Mammary epithelial cell (primary cell): ENCODE measurements around the gene GALNT15.

Experiments used
- CTCF ChIP-seq, 2 donors: IDR thresholded peaks in 1 of 2; conservative IDR thresholded peaks in 1 of 2; 2 replicates each; pipeline ENCODE4 v1.5.1; 2011 to 2012; ENCODE audit warnings: inconsistent platforms in 2 of 2, low read length in 2 of 2, mild to moderate bottlenecking in 2 of 2, control low read depth in 1 of 2, low read depth in 1 of 2; ENCODE audit not compliant: insufficient read depth in 1 of 2; ENCODE audit errors: extremely low read depth in 1 of 2
- EZH2 ChIP-seq: IDR thresholded peaks from 2 replicates; pipeline ENCODE4 v1.6.1; 2012; ENCODE audit warnings: low read length, inconsistent platforms, borderline replicate concordance

DNA sequence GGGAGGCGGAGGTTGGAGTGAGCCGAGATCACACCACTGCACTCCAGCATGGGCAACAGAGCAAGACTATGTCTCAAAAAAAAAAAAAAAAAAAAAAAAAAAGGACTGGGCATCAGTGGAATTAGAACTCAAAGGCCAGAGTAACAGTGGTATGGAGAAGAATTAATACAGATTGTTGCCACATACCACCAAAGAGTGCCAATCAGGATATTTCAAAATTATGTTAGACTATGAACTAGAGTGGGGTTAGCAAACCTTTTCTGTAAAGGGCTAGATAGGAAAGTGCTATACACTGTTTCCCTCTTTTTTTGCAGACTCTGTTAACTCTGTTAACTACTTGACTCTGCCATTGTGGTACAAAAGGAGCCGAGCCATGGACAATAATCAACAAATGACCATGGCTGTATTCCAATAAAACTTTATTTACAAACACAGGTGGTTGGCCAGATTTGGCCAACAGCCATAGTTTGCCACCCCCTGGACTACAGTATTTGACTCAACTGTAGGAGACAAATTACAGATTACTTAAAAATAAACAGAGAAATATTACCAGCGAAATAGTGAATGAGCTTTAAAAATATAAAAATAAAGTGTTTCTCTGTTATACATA, 61.7 kb downstream of the GALNT15 start:
- TF ChIP-seq EZH2: no peak
- TF ChIP-seq CTCF (conservative IDR thresholded peaks at IDR 0.05 in 1 of 2, IDR thresholded peaks at IDR 0.05 in 1 of 2; ENCODE audit: extremely low read depth in 1 of 2, insufficient read depth in 1 of 2, low read depth in 1 of 2, low read length in 2 of 2): no peak
